Loucy (cell line): ENCODE data around the gene RXRG.

Source experiments
- EZH2phosphoT487 ChIP-seq: fragments of 200-600 bp; IDR thresholded peaks from 2 replicates; pipeline ENCODE4 v1.6.1; 2018; ENCODE audit warnings: antibody characterized with exemption, mild to moderate bottlenecking, moderate library complexity, borderline replicate concordance
- TF ChIP-seq, protein P1 (sequence below): fragments of 200-600 bp; sonication (generic); conservative IDR thresholded peaks from 2 replicates; pipeline ENCODE4 v1.5.1; 2014; ENCODE audit warnings: mild to moderate bottlenecking, antibody characterized with exemption, low read length

DNA sequence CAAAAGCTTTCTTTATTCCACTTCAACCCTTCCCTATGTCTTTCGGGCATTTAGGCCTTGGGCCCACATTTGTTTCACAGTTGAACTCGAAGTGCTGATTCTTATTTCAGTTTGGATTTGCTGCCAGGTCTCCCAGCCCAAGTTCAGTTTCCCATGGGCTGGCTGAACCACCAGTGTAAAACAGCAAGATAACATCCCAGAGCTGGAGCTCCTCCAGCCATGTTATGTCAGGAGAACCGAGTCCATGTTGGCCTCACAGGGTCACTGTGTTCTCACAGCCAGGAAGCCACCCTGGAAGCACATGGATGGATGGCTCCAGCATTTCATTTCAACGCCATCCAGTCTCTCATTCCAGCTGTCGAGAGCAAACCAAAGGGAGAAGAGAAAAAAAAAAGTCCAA lies 45.2 kb upstream of the RXRG start:
- TF ChIP-seq, protein P1, sequence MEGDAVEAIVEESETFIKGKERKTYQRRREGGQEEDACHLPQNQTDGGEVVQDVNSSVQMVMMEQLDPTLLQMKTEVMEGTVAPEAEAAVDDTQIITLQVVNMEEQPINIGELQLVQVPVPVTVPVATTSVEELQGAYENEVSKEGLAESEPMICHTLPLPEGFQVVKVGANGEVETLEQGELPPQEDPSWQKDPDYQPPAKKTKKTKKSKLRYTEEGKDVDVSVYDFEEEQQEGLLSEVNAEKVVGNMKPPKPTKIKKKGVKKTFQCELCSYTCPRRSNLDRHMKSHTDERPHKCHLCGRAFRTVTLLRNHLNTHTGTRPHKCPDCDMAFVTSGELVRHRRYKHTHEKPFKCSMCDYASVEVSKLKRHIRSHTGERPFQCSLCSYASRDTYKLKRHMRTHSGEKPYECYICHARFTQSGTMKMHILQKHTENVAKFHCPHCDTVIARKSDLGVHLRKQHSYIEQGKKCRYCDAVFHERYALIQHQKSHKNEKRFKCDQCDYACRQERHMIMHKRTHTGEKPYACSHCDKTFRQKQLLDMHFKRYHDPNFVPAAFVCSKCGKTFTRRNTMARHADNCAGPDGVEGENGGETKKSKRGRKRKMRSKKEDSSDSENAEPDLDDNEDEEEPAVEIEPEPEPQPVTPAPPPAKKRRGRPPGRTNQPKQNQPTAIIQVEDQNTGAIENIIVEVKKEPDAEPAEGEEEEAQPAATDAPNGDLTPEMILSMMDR: no peak
- no peak for TF ChIP-seq EZH2phosphoT487
